HG02852 (cell line): Measurements from ENCODE around the gene SGIP1.

ENCODE experiments used
- ATAC-seq: cut with Tn5 transposase; IDR thresholded peaks from one replicate; pipeline ENCODE4 v1.9.1; 2021; ENCODE audit warnings: mild to moderate bottlenecking, moderate library complexity; ENCODE audit not compliant: unreplicated experiment

The SGIP1 gene

GRCh38 chr1:66676613-66677298 is 142.8 kb downstream of the SGIP1 start:
- ATAC-seq, result no peak

- no peak for ATAC-seq
These were observed 144.2 kb downstream of the SGIP1 start for GRCh38 chr1:66678146-66678545.

GRCh38 chr1:66679140-66679539 is 145.2 kb downstream of the SGIP1 start:
- ATAC-seq, result no peak

GRCh38 chr1:66681686-66682085 is 147.7 kb downstream of the SGIP1 start:
- ATAC-seq, result no peak

GRCh38 chr1:66682106-66682505 is 148.2 kb downstream of the SGIP1 start:
- ATAC-seq, result no peak

GRCh38 chr1:66684353-66684752 is 150.4 kb downstream of the SGIP1 start:
- ATAC-seq, result no peak

- ATAC-seq, result no peak
These were observed 151.3 kb downstream of the SGIP1 start for GRCh38 chr1:66685265-66685664.

GRCh38 chr1:66685670-66686069 is 151.7 kb downstream of the SGIP1 start:
- no peak for ATAC-seq

GRCh38 chr1:66686406-66686805 is 152.5 kb downstream of the SGIP1 start:
- ATAC-seq, result no peak

- ATAC-seq, result no peak
These were observed 153.4 kb downstream of the SGIP1 start for GRCh38 chr1:66687358-66687757.

- ATAC-seq, result no peak
These were observed 156.9 kb downstream of the SGIP1 start for GRCh38 chr1:66690666-66691381.

- no peak for ATAC-seq
These were observed 158.7 kb downstream of the SGIP1 start for GRCh38 chr1:66692681-66693080.

GRCh38 chr1:66693856-66694255 is 159.9 kb downstream of the SGIP1 start:
- ATAC-seq, result no peak

- no peak for ATAC-seq
These were observed 161.2 kb downstream of the SGIP1 start for GRCh38 chr1:66695116-66695515.

GRCh38 chr1:66696771-66697170 is 162.8 kb downstream of the SGIP1 start:
- no peak for ATAC-seq

GRCh38 chr1:66699213-66699612 is 165.3 kb downstream of the SGIP1 start:
- ATAC-seq, result no peak

GRCh38 chr1:66704177-66704875 is 170.4 kb downstream of the SGIP1 start:
- no peak for ATAC-seq

GRCh38 chr1:66705110-66705509 is 171.2 kb downstream of the SGIP1 start:
- no peak for ATAC-seq

- ATAC-seq, result no peak
These were observed 177.5 kb downstream of the SGIP1 start for GRCh38 chr1:66711420-66711819.

- no peak for ATAC-seq
These were observed 178.9 kb downstream of the SGIP1 start for GRCh38 chr1:66712839-66713238.

- ATAC-seq, result no peak
These were observed 190.0 kb downstream of the SGIP1 start for GRCh38 chr1:66723985-66724384.
